H1 (cell line): ENCODE results near the gene ZNF814. TPM values are rescaled to one million over a fixed set of nuclear protein-coding genes. Genes with fewer than 3 reads are reported as not detected.

Experiments
- KDM4A ChIP-seq: IDR thresholded peaks from one replicate; pipeline ENCODE4 v1.7.1; 2012; ENCODE audit warnings: low read depth, mild to moderate bottlenecking, moderate library complexity, low read length, inconsistent platforms; ENCODE audit not compliant: severe bottlenecking
- RAD21 ChIP-seq, 2 experiments: IDR thresholded peaks in 1 of 2; conservative IDR thresholded peaks in 1 of 2; 2 replicates each; pipeline ENCODE4 v1.6.1; 2011; ENCODE audit warnings: low read depth in 2 of 2, low read length in 2 of 2, improper control_type of control experiment in 1 of 2, inconsistent platforms in 1 of 2, mild to moderate bottlenecking in 1 of 2, moderate library complexity in 1 of 2
- polyA plus RNA-seq, 7 experiments: library from polyadenylated mRNA; depleted of rRNA in 3 of 7; stranded (reverse) in 5 of 7; unstranded in 2 of 7; fragments of >200 nt in 5 of 7; fragments of 200-250 nt in 2 of 7; gene quantifications; 1 replicate in 5 of 7; 2 replicates in 1 of 7; 4 replicates in 1 of 7; pipeline versions ENCODE4 v1.2.1 to v1.2.3, GENCODE V29; 2011 to 2013; ENCODE audit warnings: missing spikeins in 2 of 7, mixed read lengths in 2 of 7
- total RNA-seq: library from RNA; stranded (reverse); fragmentation: NEBNext Ultra II Directional; extraction: Animal tissue kit (Norgen Biotek cat#: 25700); gene quantifications from 2 replicates; pipeline ENCODE4 v1.2.1, GENCODE V29; 2021

The ZNF814 gene
- total and polyA plus RNA-seq, 2 of the 8 experiments (the other 6 are each of a cell fraction or from before 2014, with no cell fraction given), result 90.9 to 99.6 TPM

DNA sequence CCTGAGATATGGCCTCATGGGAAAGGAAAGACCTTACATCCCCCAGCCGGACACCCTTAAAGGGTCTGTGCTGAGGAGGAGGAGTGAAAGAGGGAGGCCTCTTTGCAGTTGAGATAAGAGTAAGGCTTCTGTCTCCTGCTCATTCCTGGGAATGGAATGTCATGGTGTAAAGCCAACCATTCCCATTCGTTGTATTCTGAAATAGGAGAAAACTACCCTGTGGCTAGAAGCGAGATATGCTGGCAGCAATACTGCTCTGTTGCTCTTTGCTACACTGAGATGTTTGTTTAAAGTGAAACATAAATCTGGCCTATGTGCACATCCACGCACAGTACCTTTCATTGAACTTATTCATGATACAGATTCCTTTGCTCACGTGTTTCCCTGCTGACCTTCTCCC lies 59.5 kb downstream of the ZNF814 start (continued):
- TF ChIP-seq RAD21 (IDR thresholded peaks at IDR 0.05 in 1 of 2, conservative IDR thresholded peaks at IDR 0.05 in 1 of 2; ENCODE audit: low read depth in 2 of 2, low read length in 2 of 2), result no peak
- TF ChIP-seq KDM4A, result no peak
- TF ChIP-seq, all 59 proteins: peak for 0
